AML-193 (cell line): ENCODE results near the gene AQP12A.

Experiments
- DNase-seq, 2 experiments: peaks; one replicate each; lab custom pipeline; 2025; lab: John Stamatoyannopoulos, UW

Gene AQP12A

DNA sequence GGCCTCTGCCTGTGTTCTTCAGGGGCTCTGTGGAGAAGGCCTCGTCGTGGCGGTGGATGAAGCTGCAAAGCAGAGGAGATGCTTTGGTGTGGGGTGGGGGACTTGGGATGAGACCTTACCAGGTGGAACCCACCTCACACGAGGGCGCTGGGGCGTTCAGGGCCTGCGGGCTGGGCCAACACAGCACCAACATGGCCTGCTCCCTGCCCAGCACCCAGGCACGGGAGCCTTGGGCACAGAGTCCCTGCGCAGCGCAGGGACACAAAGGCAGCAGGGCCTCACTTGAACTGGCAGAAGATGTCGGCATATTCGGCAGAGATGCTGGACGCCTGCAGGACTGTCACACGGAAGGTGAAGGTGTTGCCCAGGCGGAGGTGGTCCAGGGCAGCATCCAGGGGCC is 53.8 kb downstream of the AQP12A start:
- DNase-seq, result no peak

DNA sequence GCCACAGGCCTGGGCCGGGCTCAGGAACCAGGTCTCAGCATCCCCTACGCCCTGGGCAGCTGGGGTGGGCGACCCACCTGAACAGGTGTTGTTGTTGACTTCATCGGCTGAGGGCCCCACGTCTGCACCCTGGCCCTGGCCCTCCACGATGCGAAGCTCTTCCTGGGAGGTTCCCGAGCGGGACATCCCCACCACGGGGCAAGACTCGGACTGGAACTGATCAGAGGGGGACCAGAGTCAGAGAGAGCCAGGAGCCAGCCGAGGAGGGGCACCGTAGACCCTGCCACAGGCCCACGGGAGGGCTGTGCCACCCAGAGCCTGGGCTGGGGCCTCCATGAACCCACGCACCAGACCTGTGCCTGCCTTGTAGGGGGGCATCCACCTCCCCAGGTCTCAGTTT is 54.3 kb downstream of the AQP12A start:
- DNase-seq, result no peak

DNA sequence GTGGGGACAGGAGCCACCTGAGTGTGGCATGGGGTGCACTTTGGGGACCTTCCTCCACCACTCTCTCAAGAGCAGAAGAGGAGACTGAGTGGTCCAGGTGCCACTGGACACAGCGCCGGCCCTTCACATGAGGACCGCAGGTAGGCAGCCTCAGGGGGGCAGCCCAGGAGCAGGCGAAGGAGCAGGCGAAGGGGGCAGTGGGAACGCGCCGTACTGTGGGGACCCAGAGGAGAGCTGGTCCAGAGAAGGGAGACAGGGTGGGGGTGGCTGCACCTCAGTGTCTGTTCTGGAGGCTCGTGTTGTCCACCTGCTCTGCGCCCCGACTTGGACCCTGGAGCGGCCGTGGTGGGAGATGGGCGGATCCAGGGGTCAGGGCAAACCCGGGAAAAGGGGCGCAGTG is 55.0 kb downstream of the AQP12A start:
- no peak for DNase-seq

DNA sequence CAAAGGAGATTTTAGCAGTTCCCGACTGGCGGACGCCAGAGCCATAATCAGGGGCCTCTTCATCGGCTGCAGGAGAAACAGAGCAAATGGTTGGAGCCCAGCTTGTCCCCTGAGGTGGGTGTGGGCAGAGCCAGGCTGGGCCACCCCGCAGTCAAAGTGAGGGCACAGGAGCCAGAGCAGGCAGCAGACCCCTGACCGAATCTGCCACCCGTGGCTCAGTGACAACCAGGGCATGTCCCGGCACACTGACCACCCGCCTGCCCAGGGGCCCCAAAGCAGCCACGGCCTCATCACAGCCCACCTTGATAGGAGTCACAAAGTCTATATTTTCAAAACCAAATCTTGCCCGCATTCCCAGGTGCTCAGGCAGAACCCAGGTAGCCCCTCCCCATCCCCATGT is 55.6 kb downstream of the AQP12A start:
- DNase-seq, result no peak
